Erythroblast (primary cell): ENCODE data around the gene UFSP1.
A peak's percentile ranks its signal among the peaks of the same experiment; 100 is the strongest.

ENCODE experiments used
- DNase-seq, 2 experiments: peaks; one replicate each; lab custom pipeline; 2025; lab: John Stamatoyannopoulos, UW
- GATA1 ChIP-seq: IDR thresholded peaks from 2 replicates; pipeline ENCODE4 v1.6.1; 2011; ENCODE audit warnings: low read depth, mild to moderate bottlenecking, control low read depth, low read length, moderate library complexity
- POLR2A ChIP-seq: IDR thresholded peaks from 2 replicates; pipeline ENCODE4 v1.6.1; 2011; ENCODE audit warnings: mild to moderate bottlenecking, low read length

UFSP1 gene

DNA sequence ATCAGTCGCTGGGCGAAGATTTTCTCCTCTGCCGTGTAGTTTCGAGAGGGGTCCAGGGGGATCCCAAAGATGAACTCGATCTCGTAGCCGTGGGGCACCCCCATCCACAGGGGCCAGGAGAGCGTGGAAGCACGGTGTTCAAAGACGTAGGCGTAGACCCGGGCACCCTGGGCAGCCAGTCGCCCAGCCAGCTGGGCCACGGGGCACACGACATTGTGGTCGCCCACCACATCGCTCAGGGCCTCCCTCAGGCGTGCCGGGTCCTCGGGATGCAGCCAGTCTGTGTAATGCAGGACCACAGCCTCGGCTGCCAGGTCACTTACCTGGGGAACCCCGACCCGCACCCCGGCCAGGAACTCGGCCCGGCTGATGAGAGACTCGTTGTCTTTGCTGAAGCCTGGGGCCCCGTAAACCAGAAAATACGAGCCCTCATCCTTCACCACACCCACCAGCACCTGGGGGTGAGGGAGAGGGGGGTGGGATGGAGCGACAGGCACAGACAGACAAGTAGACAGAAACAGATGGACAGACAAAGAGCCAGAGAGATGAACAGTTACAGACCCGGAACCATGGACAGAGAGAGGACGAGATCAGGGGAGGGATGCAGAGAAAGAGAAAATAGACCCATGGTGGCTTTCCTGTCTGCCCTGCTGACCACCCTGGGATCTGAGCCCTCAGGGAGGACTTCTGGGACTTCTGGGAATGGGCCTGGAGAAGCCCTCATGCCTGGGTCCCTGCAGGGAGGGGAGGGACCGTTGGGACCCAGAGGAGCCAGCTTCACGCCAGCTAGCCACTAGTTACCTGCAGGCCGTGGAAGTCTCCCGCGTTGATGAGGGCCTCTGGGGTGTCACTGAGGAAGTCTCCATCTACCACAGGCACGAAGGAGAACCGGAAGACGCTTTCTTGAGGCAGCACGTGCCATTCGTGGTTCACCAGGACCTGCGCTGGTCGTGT is 3.1 kb upstream of the UFSP1 start:
- no peak for DNase-seq
- TF ChIP-seq GATA1 (no peak), POLR2A (no peak)

DNA sequence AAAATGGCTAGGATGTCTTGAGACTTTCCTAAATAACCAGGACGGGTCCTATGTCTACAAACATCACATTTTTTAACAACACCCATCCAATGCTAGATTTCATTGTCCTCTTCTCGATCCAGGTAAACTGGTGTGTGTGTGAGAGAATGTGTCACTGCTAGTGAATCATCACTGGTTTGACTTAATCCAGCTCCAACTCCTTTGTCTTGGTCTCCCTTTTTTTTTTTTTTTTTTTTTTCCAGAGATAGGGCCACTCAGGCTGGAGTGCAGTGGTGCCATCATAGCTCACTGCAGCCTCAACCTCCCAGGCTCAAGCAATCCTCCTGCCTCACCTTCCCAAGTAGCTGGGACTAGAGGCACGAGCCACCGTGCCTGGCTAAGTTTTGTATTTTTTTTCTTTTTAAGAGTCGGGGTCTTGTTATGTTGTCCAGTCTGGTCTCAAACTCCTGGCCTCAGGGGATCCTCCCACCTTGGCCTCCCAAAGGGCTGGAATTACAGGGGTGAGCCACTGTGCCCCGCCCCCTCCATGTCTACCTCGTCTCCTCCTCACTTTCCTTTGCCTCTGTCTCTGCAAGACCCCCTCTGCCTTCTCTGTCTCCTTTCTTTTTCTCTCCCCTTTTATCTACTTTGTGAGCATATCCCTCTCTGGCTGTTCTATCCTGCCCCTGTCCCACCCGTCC is 2.2 kb upstream of the UFSP1 start:
- TF ChIP-seq GATA1: no peak
- no peak for TF ChIP-seq POLR2A
- no peak for DNase-seq

DNA sequence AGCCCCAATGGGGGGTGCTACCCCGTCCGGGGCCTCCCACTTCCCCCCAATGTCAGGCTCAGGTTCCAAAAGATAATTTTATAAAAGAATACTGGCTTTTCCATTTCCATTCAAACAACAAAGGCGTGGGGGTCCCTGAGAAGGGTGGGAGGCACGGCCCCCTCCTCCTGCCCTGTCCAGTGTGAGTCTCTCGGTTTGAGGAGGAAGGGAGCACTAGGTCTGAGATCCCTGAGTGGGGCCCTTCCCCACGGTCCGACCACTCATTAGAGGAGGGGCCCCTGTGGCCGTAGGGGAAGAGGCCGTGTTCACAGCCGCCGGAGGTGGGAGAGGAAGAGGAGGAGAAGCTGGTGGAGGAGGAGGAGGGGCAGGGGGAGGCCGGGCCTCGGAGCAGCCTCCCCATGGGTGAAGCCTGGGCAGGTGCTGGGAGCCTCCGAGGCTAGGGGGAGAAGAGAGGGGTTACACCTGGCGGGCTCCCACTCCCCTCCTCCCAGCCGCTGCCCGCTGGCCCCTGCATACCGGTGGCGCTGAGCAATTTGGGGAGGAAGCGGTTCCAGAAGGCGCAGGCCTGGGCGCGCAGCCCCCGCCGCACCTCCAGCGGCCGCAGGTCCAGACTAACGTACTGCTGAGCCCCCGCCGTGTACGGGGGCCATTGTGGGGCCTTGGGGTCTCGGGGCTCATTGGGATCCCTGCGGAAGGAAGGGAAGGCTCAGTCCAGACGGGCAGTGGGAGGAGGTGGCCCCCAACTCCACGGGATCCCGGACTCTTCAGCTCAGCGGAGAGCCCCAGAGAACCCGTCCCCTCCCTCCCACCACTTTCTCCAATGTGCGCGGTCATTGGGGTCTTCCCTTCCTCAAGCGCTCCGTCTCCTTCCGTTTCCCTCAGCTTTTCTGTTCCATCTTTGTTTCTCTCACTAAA is 1.4 kb upstream of the UFSP1 start:
- TF ChIP-seq POLR2A (peak; percentile 32), GATA1 (no peak)
- DNase-seq: peak in 1 of 2 experiments; percentile 54

DNA sequence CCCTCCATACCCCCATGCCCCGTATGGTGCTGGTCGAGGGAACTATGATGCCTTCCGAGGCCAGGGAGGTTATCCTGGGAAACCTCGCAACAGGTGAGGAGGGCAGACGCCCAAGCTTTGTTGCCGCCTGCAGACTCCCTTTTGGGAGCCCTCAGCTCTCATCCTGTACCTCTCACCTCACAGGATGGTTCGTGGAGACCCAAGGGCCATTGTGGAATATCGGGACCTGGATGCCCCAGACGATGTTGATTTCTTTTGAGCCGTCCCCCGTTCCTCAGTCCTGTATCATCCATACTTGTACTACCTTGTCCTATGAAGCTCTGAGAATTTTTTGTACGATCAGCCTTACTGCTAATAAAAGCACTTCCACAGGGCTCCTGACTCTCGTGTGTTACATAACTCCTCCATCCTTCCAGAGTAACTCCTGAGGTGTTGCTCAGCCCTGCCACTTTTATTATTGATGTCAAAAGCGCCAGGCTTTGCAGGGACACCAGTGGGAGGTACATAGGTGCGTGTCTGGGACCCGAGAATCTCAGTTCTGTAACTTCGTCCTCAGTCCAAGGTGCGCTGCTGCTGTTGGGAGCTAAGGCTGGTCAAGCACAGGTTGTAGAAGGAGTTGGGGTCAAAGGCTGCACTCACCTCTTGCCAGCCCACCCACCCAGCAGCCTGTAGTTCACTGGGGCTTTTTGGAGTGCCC is 1.1 kb downstream of the UFSP1 start:
- no peak for DNase-seq
- TF ChIP-seq GATA1 (no peak), POLR2A (no peak)

DNA sequence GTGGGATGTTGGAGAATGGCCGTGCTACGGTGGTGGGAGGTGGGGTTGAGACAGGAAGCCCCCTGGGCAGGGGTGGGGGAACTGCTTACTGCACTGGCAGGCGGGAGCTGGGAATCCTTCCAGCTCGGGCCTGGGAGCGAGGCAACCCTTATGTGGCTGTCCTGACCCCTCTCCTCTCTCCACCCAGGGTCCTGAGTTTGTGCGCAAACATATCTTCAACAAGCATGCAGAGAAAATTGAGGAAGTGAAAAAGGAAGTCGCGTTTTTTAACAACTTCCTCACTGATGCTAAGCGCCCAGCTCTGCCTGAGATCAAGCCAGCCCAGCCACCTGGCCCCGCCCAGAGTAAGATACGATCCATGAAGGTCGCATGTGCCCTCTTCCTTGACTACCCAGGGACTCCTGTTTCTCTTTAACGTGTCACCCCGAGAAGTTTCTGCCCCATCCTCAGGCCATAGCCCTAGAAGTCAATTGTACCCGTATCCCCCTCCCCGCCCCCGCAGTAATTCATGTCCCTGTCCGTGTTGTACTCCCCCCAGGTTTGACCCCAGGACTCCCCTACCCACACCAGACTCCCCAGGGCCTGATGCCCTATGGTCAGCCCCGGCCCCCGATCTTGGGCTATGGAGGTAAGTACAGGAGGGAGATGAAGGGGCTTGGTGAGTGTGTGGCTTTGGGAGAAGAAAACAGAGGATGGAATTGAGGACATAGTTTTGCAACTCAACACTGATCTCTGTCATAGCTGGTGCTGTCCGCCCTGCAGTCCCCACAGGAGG is 1.8 kb downstream of the UFSP1 start:
- DNase-seq: peak; percentile 45 to 50
- TF ChIP-seq GATA1 (no peak), POLR2A (peak; percentile 12)

DNA sequence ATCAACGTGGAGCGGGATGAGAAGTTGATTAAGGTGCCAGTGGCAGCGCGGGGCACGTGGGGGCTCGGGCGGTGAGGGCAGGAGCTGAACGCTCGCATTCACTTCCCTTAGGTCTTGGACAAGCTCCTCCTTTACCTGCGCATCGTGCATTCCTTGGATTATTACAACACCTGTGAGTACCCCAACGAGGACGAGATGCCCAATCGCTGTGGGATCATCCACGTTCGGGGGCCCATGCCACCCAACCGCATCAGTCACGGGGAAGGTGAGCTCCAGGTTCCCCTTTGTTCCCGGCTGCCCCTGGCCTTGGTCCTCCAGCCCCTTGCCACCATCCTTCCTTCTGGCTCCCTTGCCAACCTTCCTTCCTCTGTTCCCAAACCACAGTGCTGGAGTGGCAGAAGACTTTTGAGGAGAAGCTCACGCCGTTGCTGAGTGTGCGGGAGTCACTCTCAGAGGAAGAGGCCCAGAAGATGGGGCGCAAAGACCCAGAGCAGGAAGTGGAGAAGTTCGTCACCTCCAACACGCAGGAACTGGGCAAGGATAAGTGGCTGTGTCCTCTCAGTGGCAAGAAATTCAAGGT is 2.5 kb downstream of the UFSP1 start:
- no peak for DNase-seq
- TF ChIP-seq POLR2A (no peak), GATA1 (no peak)

DNA sequence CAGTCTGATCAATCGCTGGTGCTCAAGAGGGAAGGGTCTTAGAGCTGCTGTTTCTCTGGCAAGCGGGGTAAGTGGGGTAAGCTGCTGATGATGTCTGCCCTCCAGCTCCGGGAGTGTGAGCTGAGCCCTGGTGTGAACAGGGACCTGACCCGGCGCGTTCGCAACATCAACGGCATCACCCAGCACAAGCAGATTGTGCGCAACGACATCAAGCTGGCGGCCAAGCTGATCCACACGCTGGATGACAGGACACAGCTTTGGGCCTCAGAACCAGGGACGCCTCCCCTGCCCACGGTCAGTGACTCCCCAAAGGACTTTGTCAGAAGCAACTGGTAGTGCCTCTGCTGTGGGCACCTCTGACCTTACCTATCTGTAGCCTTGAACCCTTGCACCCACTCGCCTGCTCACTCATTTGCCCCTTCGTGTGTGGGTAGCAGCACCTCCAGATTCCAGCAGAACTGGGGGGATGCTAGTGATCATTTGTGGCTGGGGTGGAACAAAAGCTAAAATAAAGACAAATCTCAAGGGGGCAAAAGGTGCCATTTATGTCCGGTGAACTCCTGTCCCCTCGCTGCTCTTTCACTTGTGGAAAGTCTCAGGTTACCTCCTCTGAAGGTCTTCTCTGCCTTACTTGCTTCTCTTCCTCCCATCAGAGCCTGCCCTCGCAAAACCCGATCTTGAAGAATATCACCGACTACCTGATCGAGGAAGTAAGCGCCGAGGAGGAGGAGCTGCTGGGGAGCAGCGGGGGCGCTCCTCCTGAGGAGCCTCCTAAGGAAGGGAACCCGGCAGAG is 3.2 kb downstream of the UFSP1 start:
- DNase-seq: no peak
- no peak for TF ChIP-seq POLR2A
- TF ChIP-seq GATA1: no peak

DNA sequence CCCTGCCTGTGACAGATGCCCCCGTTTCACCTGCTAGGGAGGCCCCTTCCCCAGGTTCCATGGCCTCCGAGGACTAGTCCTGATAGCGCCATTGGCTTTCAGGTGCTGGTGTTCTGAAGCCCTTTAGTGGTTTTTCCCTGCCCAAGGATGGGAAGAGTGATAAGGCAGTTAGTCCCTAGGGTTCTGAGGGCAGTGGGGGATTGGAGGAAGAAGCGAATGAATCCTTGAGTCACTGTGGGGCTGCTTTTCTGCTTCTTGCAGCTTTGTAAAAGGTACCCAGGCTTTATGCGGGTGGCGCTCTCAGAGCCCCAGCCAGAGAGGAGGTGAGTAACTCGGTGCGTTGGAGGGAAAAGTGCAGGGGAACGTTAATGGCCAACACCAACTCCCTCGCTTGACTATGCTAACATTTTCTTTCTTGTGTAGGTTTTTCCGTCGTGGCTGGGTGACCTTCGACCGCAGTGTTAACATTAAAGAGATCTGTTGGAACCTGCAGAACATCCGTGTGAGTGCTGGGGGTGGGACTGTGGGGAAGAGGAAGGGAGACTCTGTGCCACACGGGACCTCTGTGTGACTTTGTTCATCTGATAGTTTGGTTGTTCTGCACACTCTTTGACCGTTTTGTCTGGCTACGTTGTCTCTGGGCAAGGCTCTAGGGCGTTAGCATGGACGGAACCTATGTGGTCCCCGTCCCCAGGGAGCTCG is 3.9 kb downstream of the UFSP1 start:
- TF ChIP-seq POLR2A (no peak), GATA1 (no peak)
- DNase-seq: no peak

DNA sequence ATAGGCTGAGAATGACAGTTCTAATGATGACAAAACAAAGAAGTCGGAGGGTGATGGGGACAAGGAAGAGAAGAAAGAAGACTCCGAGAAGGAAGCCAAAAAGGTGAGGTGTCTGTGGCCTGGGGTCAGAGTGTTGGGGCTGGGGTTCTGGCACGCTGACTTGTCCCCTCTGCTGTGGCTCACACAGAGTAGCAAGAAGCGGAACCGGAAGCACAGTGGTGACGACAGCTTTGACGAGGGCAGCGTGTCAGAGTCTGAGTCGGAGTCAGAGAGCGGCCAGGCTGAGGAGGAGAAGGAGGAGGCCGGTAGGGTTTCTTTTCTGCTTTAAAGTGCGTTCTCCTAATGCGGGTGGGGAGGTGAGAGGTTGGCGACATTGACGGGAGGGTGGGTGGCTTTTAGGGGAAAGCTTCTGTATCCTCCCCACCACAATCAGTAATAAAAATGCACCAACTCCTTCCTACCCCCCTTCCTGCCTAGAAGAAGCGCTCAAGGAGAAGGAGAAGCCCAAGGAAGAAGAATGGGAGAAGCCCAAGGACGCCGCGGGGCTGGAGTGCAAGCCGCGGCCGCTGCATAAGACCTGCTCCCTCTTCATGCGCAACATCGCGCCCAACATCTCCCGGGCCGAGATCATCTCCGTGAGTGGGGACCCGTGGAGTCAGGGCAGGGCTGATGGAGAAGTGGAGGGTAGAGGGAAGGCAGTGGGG is 4.6 kb downstream of the UFSP1 start:
- no peak for TF ChIP-seq POLR2A
- no peak for DNase-seq
